NCI-H146 (cell line): ENCODE results near the gene ADNP2.

Experiments
- DNase-seq: peaks from one replicate; lab custom pipeline; 2025; lab: John Stamatoyannopoulos, UW

ADNP2 gene

DNA sequence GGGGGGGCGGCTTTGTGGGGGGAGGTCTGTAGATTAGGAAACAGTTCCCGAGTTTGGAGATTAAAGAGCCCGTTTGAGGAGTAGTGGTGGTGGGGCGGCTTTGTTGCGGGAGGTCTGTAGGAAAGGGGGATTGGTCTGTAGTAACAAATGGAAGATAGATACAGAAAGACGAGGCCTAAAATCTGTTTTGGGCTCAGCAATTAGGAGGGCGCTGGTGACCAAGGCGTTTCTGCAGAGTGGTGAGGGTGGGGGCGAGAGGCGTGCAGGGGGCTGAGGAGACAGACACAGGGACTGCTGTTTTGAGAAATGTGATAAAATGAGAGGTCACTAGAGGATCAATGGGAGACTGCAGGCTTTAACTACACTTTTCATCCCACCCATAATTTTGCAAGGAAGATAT is 1.6 kb upstream of the ADNP2 start:
- no peak for DNase-seq

DNA sequence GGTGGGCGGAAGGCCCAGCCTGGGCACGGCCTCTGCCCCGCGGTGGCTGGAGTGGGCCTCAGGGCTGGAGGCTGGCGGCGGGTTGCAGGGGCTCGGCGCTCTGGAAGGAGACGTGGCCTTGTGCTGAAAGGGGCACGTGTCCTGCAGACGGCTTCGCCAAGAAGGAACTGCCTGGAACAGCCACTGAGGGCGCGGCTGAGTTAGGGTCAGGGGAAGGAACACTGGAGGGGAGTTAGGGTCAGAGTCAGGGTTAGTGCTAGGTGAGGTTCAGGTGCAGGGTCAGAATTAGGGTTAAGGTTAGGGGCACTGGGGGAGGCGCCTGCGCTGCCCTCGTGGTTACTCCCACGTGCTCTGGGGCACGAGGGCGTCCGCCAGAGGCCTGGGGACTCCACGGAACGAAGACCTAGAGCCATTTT is 933 bp upstream of the ADNP2 start:
- DNase-seq = no peak

- DNase-seq = peak; percentile 84
These were observed 615 bp downstream of the ADNP2 start for GRCh38 chr18:80109676-80110078.

GRCh38 chr18:80112624-80113248 is 3.7 kb downstream of the ADNP2 start:
- no peak for DNase-seq

DNA sequence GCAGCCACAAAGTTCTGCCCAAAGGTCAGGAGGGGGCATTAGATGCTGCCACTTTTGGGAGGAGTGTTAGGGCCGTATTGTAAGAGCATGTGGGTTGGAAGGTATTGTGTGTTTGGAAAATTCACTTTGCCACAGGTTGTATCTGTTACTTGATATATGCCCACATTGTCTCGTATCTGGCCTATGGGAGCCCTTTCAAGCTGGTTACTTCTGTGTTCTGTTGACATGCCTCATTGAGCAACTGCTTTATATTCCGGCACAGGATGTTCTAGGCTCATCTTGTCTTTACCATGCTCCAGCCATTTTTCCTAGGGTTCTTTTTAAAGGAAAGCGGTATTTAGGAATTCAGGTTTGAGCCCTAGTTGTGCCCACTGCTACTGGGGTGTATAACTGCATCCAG is 6.0 kb downstream of the ADNP2 start:
- no peak for DNase-seq

DNA sequence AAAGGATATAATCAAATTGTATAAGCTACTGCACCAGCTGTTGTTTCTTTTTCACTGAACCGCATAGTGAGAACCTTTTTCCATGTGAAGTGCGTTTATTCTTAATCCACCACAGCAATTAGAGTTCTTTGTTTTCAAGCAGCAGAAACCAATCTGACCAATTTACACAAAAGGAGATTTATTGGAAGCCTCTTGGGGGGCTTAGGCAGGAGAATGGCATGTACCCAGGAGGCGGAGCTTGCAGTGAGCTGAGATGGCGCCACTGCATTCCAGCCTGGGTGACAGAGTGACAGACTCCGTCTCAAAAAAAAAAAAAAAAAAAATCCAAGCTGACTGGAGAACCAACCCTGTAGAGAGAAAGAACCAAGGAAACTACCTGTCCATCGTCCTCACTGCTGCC is 10.0 kb downstream of the ADNP2 start:
- no peak for DNase-seq

- no peak for DNase-seq
These were observed 11.9 kb downstream of the ADNP2 start for GRCh38 chr18:80120932-80121331.

DNA sequence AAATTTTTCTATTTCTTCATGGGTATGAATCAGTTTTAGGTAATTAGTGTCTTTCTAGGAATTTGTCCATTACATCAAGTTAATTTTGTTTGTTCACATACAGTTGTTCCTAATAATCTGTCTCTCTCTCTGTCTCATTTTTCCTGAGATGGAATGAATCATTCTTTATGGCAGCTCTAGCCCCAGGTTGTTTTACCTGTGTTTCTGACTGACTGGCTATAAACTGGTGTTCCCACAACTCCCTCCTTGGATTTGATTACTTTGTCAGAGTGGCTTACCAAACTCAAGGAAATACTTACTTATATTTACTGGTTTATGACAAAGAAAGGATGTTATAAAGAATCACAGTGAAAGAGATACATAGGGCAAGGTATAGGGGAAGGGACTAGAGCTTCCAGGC is 15.1 kb downstream of the ADNP2 start:
- DNase-seq = no peak

DNA sequence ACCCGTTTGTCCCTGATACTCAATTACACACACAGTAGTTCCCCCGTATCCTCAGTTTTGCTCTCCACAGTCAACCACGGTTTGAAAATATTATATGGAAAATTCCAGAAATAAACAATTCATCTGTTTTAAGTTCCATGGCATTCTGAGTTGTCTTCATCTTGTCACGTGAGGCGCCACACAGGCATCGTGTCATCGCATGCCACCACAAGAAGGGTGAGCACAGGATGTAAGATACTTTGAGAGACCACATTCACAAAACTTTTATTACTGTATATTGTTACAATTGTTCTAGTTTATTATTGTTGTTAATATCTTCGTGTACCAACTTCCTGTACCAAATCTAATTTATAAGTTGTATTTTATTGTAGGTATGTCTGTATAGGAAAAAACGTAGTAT is 17.7 kb downstream of the ADNP2 start:
- no peak for DNase-seq

DNA sequence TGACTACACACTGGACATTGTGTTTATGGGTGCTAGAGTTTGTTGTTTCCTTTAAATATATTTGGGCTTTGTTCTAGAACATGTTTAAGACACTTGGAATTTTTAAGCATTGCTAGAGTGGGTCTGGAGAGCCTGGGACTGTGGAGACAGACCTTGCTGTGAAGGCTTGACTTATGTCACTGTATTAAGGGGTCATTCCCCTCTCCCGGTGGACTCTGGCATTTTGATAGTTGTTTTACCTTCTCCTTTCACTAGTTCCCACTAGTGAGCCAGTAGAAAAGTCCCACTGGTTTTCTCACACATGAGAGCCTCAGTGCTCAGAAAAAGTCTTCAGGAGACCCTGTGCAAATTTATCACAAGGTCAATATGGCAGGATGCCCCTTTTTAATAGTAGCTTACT is 18.6 kb downstream of the ADNP2 start:
- no peak for DNase-seq

DNA sequence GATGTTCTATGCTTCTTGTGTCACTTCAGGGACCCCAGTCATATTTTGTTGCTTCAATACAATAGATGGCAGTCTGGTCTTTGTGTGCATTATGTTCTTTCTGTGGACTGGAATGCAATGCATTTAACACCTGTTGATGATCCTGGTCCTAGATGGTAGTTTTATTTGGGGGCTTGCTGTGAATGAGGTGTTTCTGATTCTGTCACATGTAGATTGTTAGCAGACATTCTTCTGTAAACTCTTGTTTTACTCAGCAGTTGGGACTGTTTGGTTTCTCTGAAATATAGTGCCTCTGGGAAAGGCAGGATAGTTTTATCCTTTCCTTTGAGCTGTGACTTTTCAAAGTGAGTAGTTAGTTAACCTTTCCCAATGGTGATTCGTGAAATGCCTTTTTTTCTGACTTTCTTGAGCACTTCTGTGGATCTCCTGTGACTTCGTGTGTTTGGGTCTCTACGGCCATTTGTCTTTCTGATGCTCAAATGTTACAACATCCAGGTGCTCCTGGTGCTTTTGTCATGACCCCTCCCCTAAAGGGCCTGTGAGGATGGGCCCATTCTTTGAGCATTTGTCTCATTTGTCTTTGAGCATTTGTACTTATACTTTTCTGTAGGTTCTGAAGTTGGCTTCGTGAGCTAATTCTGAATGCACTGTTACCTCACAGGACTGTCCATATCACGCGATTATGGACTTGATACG is 20.8 kb downstream of the ADNP2 start:
- DNase-seq = no peak

- DNase-seq = no peak
These were observed 21.5 kb downstream of the ADNP2 start for GRCh38 chr18:80130555-80130954.

DNA sequence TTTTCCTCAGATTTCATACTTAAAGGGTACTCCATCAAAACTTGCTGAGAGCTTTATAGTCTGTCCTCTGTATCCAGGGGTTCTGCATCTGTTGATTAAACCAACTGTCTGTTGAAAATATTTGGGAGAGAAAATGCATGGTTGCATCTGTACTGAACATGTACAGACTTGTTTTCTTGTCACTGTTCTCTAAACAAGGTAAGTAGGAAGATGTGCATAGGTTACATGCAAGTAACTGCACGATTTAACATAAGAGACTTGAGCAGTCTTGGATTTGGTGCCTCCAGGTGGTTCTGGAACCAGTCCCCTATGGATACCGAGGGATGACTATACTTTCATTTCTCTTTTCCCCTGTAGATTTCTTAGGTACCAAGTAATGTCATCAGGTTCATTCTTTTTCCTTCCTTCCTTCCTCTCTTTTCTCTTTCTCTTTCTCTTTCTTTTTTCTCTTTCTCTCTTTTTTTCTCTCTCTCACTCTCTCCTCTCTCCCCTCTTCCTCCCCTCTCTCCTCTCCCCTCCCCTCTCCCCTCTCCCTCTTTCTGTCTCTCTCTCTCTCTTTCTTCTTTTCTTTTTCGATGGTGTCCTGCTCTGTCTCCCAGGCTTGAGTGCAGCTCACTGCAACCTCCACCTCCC is 23.2 kb downstream of the ADNP2 start:
- DNase-seq = no peak

DNA sequence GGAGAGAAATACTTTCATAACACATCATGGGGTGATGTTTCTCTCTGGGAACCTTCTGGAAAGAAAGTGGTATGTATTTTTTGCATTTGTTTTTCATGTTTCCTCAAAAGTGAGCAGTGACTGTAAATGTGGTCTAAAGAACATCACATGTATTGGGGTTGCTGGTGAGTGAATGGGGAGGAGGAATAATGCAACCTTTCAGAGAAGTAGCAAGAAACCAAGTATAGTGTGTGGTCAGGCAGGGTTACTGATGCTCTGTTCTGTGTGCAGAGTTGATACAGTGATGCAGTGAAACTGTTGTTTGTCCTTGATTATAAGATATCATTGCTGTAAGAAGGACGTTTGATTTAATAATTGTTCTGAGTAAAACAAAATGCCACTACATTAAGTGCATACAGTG is 24.1 kb downstream of the ADNP2 start:
- no peak for DNase-seq

DNA sequence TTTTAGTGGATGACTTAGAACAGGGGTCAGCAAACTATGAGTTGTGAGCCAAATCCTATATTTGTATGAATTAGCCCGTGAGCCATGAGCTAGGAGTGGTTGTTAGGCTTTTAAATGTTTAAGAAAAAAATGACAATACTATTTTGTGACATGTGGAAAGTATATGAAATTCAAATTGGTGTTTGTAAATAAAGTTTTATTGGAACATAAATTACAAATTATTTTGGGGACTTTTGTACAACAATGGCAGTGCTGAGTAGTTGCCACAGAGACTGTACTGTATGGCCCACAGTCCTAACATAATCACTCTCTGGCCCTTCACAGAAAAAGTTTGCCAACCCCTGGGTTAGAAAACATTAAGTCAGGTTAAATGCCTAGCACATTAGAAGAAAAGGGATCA is 26.1 kb downstream of the ADNP2 start:
- DNase-seq = no peak

- no peak for DNase-seq
These were observed 27.6 kb downstream of the ADNP2 start for GRCh38 chr18:80136679-80137078.

DNA sequence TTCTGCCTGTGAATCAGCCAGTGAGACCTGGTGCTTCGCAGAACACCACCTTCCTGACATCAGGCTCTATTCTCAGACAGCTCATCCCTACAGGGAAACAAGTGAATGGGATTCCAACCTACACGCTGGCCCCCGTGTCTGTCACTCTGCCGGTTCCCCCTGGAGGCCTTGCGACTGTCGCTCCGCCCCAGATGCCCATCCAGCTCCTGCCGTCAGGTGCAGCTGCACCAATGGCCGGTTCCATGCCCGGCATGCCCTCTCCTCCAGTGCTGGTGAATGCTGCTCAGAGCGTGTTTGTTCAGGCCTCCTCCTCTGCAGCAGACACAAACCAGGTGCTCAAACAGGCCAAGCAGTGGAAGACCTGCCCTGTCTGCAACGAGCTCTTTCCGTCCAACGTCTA is 28.1 kb downstream of the ADNP2 start:
- no peak for DNase-seq

- no peak for DNase-seq
These were observed 28.9 kb downstream of the ADNP2 start for GRCh38 chr18:80137976-80138375.

GRCh38 chr18:80140455-80140985 is 31.5 kb downstream of the ADNP2 start:
- no peak for DNase-seq

DNA sequence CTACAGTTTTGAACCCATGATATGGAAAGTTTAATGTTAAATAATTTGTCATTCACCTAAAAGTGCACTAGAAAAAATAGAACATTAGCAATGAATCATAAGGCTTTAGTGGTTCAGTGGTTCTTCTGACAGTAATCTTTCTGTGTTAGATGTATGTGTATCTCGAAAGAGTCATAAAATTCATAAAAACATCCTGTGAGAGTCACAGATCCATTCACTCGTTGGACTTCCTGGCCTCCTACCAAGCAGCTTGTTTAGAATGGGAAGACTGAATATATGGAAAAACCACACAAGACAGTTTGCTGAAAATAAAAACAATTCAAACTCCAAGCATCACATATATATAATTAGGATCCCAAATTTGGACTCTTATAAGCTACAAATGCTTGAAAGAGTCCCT is 34.8 kb downstream of the ADNP2 start:
- no peak for DNase-seq

- peak; percentile 19 for DNase-seq
These were observed 36.2 kb downstream of the ADNP2 start for GRCh38 chr18:80145196-80145804.

- DNase-seq = peak; percentile 43
These were observed 38.0 kb downstream of the ADNP2 start for GRCh38 chr18:80147037-80147417.
